IPS-18c (cell line): Measurements from ENCODE around the gene PCK2.
"Not testable (repeated sequence)": the region's sequence is repeated elsewhere in the genome, so short reads cannot be mapped to it uniquely, and the experiment has no call there.

ENCODE experiments used
- H3K4me3 ChIP-seq: 2 replicates; pipeline ENCODE4 v1.7.0; 2013; ENCODE audit warnings: low read depth, mild to moderate bottlenecking, low read length, moderate library complexity; ENCODE audit not compliant: insufficient read depth
- H3K9me3 ChIP-seq: one replicate; pipeline ENCODE4 v1.6.1; 2013; ENCODE audit warnings: mild to moderate bottlenecking, low read length, moderate library complexity; ENCODE audit not compliant: control insufficient read depth, insufficient read depth

Gene PCK2

GRCh38 chr14:24093901-24094840 lies at the start of gene PCK2:
PCK2 (plus strand) TSS chr14:24094311; CDS start chr14:24094406, 95 bp downstream.
- no peaks in the 10 kb centered on the region for H3K9me3 ChIP-seq
- H3K4me3 ChIP-seq, result peak within 1 kb of the TSS; percentile 85

GRCh38 chr14:24049002-24049401 lies 45.1 kb upstream of the PCK2 start:
- H3K4me3 ChIP-seq, H3K9me3 ChIP-seq: not testable (repeated sequence)

DNA sequence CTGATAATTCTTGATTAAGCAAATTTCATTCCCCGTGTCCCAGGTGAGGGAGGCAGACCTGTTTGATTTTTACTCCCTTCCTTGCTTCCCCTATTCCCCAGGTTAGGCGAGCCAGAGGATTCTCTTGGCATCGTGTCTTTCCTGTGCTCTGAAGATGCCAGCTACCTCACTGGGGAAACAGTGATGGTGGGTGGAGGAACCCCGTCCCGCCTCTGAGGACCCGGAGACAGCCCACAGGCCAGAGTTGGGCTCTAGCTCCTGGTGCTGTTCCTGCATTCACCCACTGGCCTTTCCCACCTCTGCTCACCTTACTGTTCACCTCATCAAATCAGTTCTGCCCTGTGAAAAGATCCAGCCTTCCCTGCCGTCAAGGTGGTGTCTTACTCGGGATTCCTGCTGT lies 43.4 kb upstream of the PCK2 start:
- H3K9me3 ChIP-seq, H3K4me3 ChIP-seq: not testable (repeated sequence)

- no peaks in the 10 kb centered on the region for H3K9me3 ChIP-seq
- peak overlapping the region; percentile 83 for H3K4me3 ChIP-seq
Measured at GRCh38 chr14:24051176-24051788, 42.8 kb upstream of the PCK2 start.

DNA sequence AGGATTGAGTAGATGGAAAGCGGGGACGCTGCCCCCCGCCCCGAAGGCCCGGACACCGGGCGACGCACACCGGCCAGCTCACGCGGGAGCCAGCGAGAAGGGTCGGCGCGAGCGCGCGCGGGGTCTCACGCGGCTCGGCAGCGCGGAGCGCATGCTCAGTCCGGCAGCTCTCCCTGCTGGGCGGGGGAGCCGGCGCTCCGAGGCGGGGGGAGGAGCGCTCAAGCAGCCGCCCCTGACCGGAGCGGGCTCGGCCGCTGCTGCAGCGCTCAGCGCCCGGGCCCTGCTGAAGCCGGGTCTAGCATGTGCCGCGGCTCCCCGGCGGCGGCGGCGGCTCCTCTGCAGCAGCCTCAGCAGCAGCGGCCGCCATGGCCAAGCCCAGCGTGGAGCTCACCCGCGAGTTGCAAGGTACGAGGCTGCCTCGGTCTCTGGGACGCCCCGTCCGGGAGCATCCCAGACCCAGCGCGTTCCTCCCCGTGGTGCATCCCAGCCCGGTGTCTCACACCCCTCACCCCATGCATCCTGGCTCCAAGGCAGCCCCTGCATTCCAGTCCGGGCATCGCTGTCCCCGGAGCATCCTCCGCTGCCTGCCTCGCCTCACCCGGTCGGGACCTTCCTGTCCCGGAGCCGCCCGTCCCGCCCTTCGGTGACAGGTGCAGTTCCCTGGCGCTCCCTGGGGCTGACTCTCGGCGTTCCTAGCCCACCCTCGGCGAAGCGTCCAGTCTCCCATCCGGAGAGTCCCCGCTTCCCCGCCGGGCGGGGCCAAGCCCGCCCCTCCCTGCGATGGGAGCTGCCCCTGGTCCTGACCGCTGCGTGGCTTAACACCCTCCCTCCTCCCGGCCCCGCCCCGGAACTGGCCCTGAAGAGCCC lies 42.1 kb upstream of the PCK2 start, which contains the start of gene CARMIL3:
Gene CARMIL3, plus strand, starts transcription at position 221 of the 867 bp plus-strand sequence. Its CDS starts 145 bp downstream, at position 366.
- Histone ChIP-seq H3K4me3 (peak within 1 kb of the TSS; percentile 83), H3K9me3 (no peaks in the 10 kb centered on the region)

- peak overlapping the region; percentile 83; the same call in 1 of the 2 replicates for H3K4me3 ChIP-seq
- H3K9me3 ChIP-seq, result no peaks in the 10 kb centered on the region
Measured at GRCh38 chr14:24052656-24053547, 41.2 kb upstream of the PCK2 start.

DNA sequence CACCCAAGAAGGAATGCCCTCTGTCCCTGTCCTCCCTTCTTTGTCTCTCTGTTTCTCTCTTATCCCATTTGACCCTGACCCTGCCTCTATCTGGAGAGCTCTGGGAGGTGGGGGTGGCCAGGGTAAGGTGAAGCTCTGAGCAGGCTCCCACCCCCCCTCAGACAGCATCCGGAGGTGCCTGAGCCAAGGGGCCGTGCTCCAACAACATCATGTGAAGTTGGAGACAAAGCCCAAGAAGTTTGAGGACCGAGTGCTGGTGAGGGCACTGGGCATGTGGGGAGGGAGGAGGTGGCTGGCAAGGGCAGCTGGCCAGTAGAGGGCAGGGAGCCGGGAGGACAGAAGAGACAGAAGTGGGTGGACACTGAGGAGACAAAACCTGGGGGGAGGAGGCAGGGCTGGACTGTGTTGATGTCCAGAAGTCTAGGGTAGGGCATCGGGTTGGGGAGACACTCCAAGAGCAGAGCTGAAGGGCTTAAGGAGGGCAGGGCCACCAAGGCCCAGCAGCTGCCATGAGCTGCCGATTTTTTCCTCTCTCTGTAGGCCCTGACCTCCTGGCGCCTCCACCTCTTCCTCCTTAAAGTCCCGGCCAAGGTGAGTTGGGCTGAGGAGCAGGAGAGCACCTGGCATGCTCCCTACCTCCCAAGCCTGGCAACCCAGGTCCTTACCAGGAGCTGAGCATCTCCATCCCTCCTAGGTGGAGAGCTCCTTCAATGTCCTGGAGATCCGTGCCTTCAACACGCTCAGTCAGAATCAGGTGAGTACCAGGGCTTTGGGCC lies 40.4 kb upstream of the PCK2 start:
- Histone ChIP-seq H3K4me3 (no peak overlapping the region), H3K9me3 (no peaks in the 10 kb centered on the region)

- no peaks in the 10 kb centered on the region for H3K9me3 ChIP-seq
- no peak overlapping the region for H3K4me3 ChIP-seq
Measured at GRCh38 chr14:24054324-24054641, 39.8 kb upstream of the PCK2 start.

- H3K4me3 ChIP-seq, result no peak overlapping the region
- no peaks in the 10 kb centered on the region for H3K9me3 ChIP-seq
Measured at GRCh38 chr14:24054646-24055045, 39.5 kb upstream of the PCK2 start.

DNA sequence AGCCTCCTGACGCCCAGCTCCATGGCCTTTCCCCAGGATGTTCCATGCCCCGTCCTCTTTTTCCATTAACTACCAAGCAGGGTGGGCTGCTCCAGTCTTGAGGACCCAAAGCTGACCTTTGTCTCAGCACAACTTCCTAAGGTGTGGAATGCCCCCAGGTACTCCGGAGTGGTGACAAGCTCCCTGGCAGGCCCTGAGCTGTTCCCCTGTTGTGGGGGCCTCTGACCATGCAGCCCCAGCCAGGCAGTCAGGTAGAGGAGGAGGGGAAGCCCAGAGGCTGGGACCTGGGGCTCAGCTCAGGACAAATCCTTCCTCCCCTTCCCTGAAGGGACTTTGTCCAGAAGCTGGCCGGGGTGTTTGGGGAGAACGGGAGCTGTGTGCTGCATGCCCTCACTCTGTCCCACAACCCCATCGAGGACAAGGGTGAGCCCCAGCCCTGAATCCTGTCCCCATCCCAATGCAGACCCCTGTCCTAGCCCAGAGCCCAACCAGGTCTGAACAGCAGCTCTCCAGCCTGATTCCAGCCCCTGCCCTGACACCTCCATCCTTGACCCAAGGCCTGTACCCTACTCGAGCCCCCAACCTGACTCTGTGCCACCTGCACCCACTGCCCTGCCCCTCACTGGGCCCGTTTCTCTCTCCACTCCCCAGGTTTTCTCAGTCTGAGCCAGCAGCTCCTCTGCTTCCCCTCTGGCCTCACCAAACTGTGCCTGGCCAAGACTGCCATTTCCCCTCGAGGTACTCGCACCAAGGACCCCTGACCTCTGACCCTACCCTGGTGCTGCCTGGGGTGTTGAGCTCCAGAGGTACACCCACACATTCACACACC lies 37.9 kb upstream of the PCK2 start:
- no peak overlapping the region for H3K4me3 ChIP-seq
- no peaks in the 10 kb centered on the region for H3K9me3 ChIP-seq

DNA sequence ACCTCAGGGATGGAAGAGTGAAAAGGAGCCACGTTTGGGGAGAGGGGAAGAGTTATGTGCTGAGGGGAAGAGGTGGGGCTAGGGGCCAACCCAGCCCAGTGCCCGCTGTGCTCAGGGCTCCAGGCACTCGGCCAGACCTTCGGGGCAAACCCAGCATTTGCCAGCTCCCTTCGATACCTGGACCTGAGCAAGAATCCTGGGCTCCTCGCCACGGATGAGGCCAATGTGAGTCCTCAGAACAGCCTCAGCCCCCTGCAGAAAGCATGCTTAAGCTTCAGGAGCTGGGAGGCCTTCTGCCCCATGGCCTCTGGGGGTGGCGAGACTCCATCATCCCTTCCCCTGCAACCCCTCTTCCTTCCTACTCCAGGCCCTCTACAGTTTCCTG lies 37.3 kb upstream of the PCK2 start:
- H3K4me3 ChIP-seq, result no peak overlapping the region
- no peaks in the 10 kb centered on the region for H3K9me3 ChIP-seq

- no peaks in the 10 kb centered on the region for H3K9me3 ChIP-seq
- no peak overlapping the region for H3K4me3 ChIP-seq
Measured at GRCh38 chr14:24057271-24057670, 36.8 kb upstream of the PCK2 start.

DNA sequence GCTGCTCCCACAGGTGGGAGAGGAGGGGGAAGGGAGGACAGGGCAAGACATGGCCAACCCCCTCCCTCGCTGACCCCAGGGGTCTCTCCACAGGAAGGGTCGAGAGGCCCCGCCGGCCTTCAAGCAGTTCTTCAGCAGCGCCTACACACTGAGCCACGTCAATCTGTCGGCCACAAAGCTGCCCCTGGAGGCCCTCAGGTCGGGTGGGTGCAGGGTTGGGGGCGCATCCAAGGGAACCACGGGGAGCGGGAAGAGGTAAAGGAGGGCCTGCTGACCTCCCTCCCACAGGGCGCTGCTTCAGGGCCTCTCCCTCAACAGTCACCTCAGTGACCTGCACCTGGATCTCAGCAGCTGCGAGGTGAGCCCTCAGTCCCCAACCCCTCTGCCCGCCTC lies 36.2 kb upstream of the PCK2 start:
- Histone ChIP-seq H3K9me3 (no peaks in the 10 kb centered on the region), H3K4me3 (no peak overlapping the region)

GRCh38 chr14:24058260-24058950 lies 35.7 kb upstream of the PCK2 start:
- Histone ChIP-seq H3K4me3 (no peak overlapping the region), H3K9me3 (no peaks in the 10 kb centered on the region)

DNA sequence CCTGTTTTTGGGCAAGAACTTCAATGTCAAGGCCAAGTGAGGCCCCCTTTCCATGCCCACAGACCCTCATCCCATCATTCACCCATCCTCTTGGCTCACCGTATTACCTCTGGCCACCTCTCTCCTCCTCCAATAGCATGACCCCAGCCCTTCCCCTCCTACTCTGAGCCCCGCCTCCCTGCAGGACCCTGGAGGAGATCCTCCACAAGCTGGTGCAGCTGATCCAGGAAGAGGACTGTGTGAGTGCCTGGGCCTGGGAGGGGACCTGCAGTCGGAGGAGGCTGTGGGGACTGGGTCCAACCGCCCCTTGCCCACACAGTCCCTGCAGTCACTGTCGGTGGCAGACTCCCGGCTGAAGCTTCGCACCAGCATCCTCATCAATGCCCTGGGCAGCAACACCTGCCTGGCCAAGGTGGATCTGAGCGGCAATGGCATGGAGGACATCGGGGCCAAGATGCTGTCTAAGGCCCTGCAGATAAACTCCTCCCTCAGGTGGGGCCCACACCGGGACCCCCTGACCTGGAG lies 35.1 kb upstream of the PCK2 start:
- Histone ChIP-seq H3K4me3 (no peak overlapping the region), H3K9me3 (no peaks in the 10 kb centered on the region)
